ENCODE results near the gene RSL24D1. TPM values are rescaled to one million over a fixed set of nuclear protein-coding genes. Genes with fewer than 3 reads are reported as not detected.

The RSL24D1 gene
- total RNA-seq, 1 experiment from 2014 or later: 115 TPM

GRCh38 chr15:55234800-55235104 lies 38.0 kb upstream of the RSL24D1 start:
- no peaks in the 10 kb centered on the region; the same call in 1 of the 2 replicates for H3K9me3 Mint-ChIP-seq
- CTCF ChIA-PET: no interaction called here
- POLR2A ChIA-PET: no interaction called here
- no peak overlapping the region for H3K4me3 Mint-ChIP-seq
- peaks cover 6% of the 10 kb centered on the region for H3K4me1 Mint-ChIP-seq
- no peak overlapping the region for H3K27ac Mint-ChIP-seq
- ATAC-seq: no peak
- DNase-seq (ENCODE audit: low spot score): no peak
- no peaks in the 10 kb centered on the region for H3K27me3 Mint-ChIP-seq (ENCODE audit: low read depth)
- H3K36me3 Mint-ChIP-seq: no peaks in the 10 kb centered on the region
- no peak for TF ChIP-seq ZBTB43 (CRISPR knock-in tag; IDR thresholded peaks at IDR 0.05)
- no peak for TF ChIP-seq CREM (CRISPR knock-in tag; IDR thresholded peaks at IDR 0.05)
- TF ChIP-seq JUN (CRISPR knock-in tag; IDR thresholded peaks at IDR 0.05): no peak
- TF ChIP-seq ATF1 (CRISPR knock-in tag; IDR thresholded peaks at IDR 0.05): no peak
- no peak for TF ChIP-seq ZBTB21 (CRISPR knock-in tag; IDR thresholded peaks at IDR 0.05; ENCODE audit: borderline replicate concordance)
- TF ChIP-seq PRDM15 (CRISPR knock-in tag; IDR thresholded peaks at IDR 0.05): no peak

- ATAC-seq: no peak
- POLR2A ChIA-PET: no interaction called here
- Mint-ChIP-seq H3K4me1 (peaks cover 6% of the 10 kb centered on the region), H3K36me3 (no peaks in the 10 kb centered on the region), H3K27me3 (ENCODE audit: low read depth) (no peaks in the 10 kb centered on the region), H3K27ac (no peak overlapping the region), H3K9me3 (no peaks in the 10 kb centered on the region; the same call in 1 of the 2 replicates), H3K4me3 (no peak overlapping the region)
- CTCF ChIA-PET: no interaction called here
- no peak for DNase-seq (ENCODE audit: low spot score)
- TF ChIP-seq ZNF425 (CRISPR knock-in tag; conservative IDR thresholded peaks at IDR 0.05) (no peak), HMGXB4 (CRISPR knock-in tag; IDR thresholded peaks at IDR 0.05) (no peak), FOXP1 (CRISPR knock-in tag; IDR thresholded peaks at IDR 0.05; ENCODE audit: borderline replicate concordance) (no peak), IRF1 (CRISPR knock-in tag; IDR thresholded peaks at IDR 0.05) (no peak), ATF3 (CRISPR knock-in tag; conservative IDR thresholded peaks at IDR 0.05) (no peak), ZMAT4 (CRISPR knock-in tag; IDR thresholded peaks at IDR 0.05) (no peak), PRDM15 (CRISPR knock-in tag; IDR thresholded peaks at IDR 0.05) (no peak), NR2C2 (CRISPR knock-in tag; IDR thresholded peaks at IDR 0.05) (no peak), ZNF281 (CRISPR knock-in tag; IDR thresholded peaks at IDR 0.05) (no peak), MLX (CRISPR knock-in tag; IDR thresholded peaks at IDR 0.05) (no peak)
These were observed 37.5 kb upstream of the RSL24D1 start for GRCh38 chr15:55234104-55234799.

Measured in WTC11 (cell line).